Mesenchymal stem cell (in vitro differentiated cells and primary cell): ENCODE data around the gene KLC1.
"Not testable (repeated sequence)": the region's sequence is repeated elsewhere in the genome, so short reads cannot be mapped to it uniquely, and the experiment has no call there.

Experiments used
- DNase-seq: peaks from one replicate; pipeline ENCODE4 v3.0.0-alpha.2; 2013
- H2AFZ ChIP-seq: one replicate; pipeline ENCODE4 v1.6.1; 2013; ENCODE audit warnings: low read depth, mild to moderate bottlenecking, control low read depth, inconsistent platforms, low read length, moderate library complexity
- H2AK5ac ChIP-seq: 2 replicates; pipeline ENCODE4 v1.6.1; 2013; ENCODE audit warnings: low read length, moderate library complexity, mild to moderate bottlenecking, inconsistent platforms; ENCODE audit not compliant: severe bottlenecking
- H2BK120ac ChIP-seq: one replicate; pipeline ENCODE4 v1.6.1; 2013; ENCODE audit warnings: low read depth, mild to moderate bottlenecking, inconsistent platforms, low read length, moderate library complexity
- H2BK12ac ChIP-seq, 2 experiments: one replicate each; pipeline ENCODE4 v1.6.1; 2013; ENCODE audit warnings: inconsistent platforms in 2 of 2, low read length in 2 of 2, mild to moderate bottlenecking in 2 of 2, moderate library complexity in 2 of 2, control low read depth in 1 of 2
- H2BK15ac ChIP-seq: one replicate; pipeline ENCODE4 v1.6.1; 2013; ENCODE audit warnings: mild to moderate bottlenecking, low read depth, inconsistent platforms; ENCODE audit not compliant: poor library complexity, severe bottlenecking
- H2BK5ac ChIP-seq: 2 replicates; pipeline ENCODE4 v1.6.1; 2013; ENCODE audit warnings: low read depth, mild to moderate bottlenecking, low read length, control low read depth, inconsistent platforms; ENCODE audit not compliant: poor library complexity, severe bottlenecking
- H3K14ac ChIP-seq, 2 experiments: one replicate each; pipeline ENCODE4 v1.6.1; 2013; ENCODE audit warnings: inconsistent platforms in 2 of 2, low read length in 2 of 2, control low read depth in 1 of 2, mild to moderate bottlenecking in 1 of 2, moderate library complexity in 1 of 2
- H3K18ac ChIP-seq, 2 experiments: one replicate each; pipeline ENCODE4 v1.6.1; 2013; ENCODE audit warnings: inconsistent platforms in 2 of 2, low read length in 2 of 2, control low read depth in 1 of 2, low read depth in 1 of 2, mild to moderate bottlenecking in 1 of 2
- H3K23ac ChIP-seq, 2 experiments: one replicate each; pipeline ENCODE4 v1.6.1; 2013; ENCODE audit warnings: inconsistent platforms in 2 of 2, low read length in 2 of 2, mild to moderate bottlenecking in 2 of 2, moderate library complexity in 2 of 2, control low read depth in 1 of 2
- H3K27ac ChIP-seq: 2 replicates; pipeline ENCODE4 v1.5.1; 2013; ENCODE audit warnings: mild to moderate bottlenecking, moderate library complexity, low read length, control low read depth, inconsistent platforms; ENCODE audit not compliant: poor library complexity, severe bottlenecking
- H3K27me3 ChIP-seq, 2 experiments: 2 replicates each; pipeline versions ENCODE4 v1.6.1 to v1.7.0; 2013; ENCODE audit warnings: low read length in 2 of 2, mild to moderate bottlenecking in 2 of 2, moderate library complexity in 2 of 2, control low read depth in 1 of 2, inconsistent platforms in 1 of 2; ENCODE audit not compliant: control insufficient read depth in 1 of 2, insufficient read depth in 1 of 2
- H3K36me3 ChIP-seq, 2 experiments: 2 replicates each; pipeline versions ENCODE4 v1.6.1 to v1.7.0; 2013; ENCODE audit warnings: low read length in 2 of 2, control low read depth in 1 of 2, inconsistent platforms in 1 of 2, low read depth in 1 of 2, mild to moderate bottlenecking in 1 of 2; ENCODE audit not compliant: insufficient read depth in 2 of 2, control insufficient read depth in 1 of 2
- H3K4ac ChIP-seq, 2 experiments: one replicate each; pipeline ENCODE4 v1.6.1; 2013; ENCODE audit warnings: inconsistent platforms in 2 of 2, low read length in 2 of 2, mild to moderate bottlenecking in 2 of 2, moderate library complexity in 2 of 2, control low read depth in 1 of 2, low read depth in 1 of 2
- H3K4me1 ChIP-seq: 2 replicates; pipeline ENCODE4 v1.6.1; 2013; ENCODE audit warnings: low read depth, low read length, control low read depth; ENCODE audit not compliant: control insufficient read depth, insufficient read depth
- H3K4me2 ChIP-seq: 2 replicates; pipeline ENCODE4 v1.6.1; 2013; ENCODE audit warnings: low read length, mild to moderate bottlenecking, inconsistent platforms; ENCODE audit not compliant: poor library complexity, severe bottlenecking
- H3K4me3 ChIP-seq, 2 experiments: 2 replicates each; pipeline versions ENCODE4 v1.5.1 to v1.7.0; 2013; ENCODE audit warnings: low read length in 2 of 2, mild to moderate bottlenecking in 2 of 2, control low read depth in 1 of 2, low read depth in 1 of 2; ENCODE audit not compliant: insufficient read depth in 1 of 2
- H3K79me1 ChIP-seq: replicated peaks from 2 replicates; pipeline ENCODE4 v1.6.1; 2013; ENCODE audit warnings: mild to moderate bottlenecking, control low read depth, low read length, inconsistent platforms; ENCODE audit not compliant: poor library complexity, severe bottlenecking
- H3K9ac ChIP-seq: 2 replicates; pipeline ENCODE4 v1.7.0; 2013; ENCODE audit warnings: mild to moderate bottlenecking, low read length, moderate library complexity
- H3K9me3 ChIP-seq: 2 replicates; pipeline ENCODE4 v1.7.0; 2013; ENCODE audit warnings: mild to moderate bottlenecking, low read length; ENCODE audit not compliant: control insufficient read depth
- H4K8ac ChIP-seq: one replicate; pipeline ENCODE4 v1.6.1; 2013; ENCODE audit warnings: inconsistent platforms, mild to moderate bottlenecking, low read length, moderate library complexity
- H4K91ac ChIP-seq: one replicate; pipeline ENCODE4 v1.6.1; 2013; ENCODE audit warnings: mild to moderate bottlenecking, low read length, inconsistent platforms
- WGBS: methylation state at CpG from one replicate; pipeline ENCODE4 v1.1.7; 2013; ENCODE audit warnings: mixed read lengths; 5-methylcytosine and 5-hydroxymethylcytosine counted together

The KLC1 gene

DNA sequence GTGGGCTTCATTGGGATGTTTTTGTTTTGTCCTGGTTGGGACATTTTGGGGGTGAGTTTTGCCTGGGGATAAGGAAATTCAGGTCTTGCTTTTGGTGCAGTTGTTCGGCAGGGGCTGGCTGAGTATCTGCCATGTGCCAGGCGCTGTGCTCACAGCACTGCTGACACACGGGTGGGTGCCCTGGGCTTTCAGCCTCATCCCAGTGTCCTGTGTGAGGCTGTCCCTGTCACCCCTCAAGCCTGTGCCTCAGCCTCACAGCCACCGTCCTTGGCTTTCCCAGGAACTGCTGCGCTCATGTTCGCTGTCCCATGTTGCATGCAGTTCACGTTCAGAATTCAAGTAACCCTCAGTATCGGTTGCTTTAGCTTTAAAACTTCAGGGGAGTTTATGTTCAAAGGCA lies 61.3 kb downstream of the KLC1 start:
- H4K8ac ChIP-seq: no peak overlapping the region
- peak overlapping the region in 1 of 2 experiments; percentile 79 for H3K23ac ChIP-seq
- no peak overlapping the region for H2AK5ac ChIP-seq
- no peak overlapping the region for H2BK12ac ChIP-seq
- no peaks in the 10 kb centered on the region for H3K27me3 ChIP-seq
- H4K91ac ChIP-seq: no peak overlapping the region
- H3K9me3 ChIP-seq: no peaks in the 10 kb centered on the region
- no peak overlapping the region for H2AFZ ChIP-seq
- H2BK5ac ChIP-seq: no peak overlapping the region
- peaks cover 71 to 88% of the 10 kb centered on the region in 2 experiments for H3K36me3 ChIP-seq
- no peak overlapping the region for H2BK15ac ChIP-seq
- no peak overlapping the region for H3K14ac ChIP-seq
- no peak overlapping the region for H3K9ac ChIP-seq
- no peak overlapping the region for H3K4me3 ChIP-seq
- no peak overlapping the region for H3K27ac ChIP-seq
- H3K4ac ChIP-seq: no peak overlapping the region
- DNase-seq: no peak
- peaks cover 16% of the 10 kb centered on the region for H3K4me1 ChIP-seq
- no peak overlapping the region for H3K4me2 ChIP-seq
- H2BK120ac ChIP-seq: no peak overlapping the region
- H3K79me1 ChIP-seq: peaks cover 49% of the 10 kb centered on the region
- WGBS: 96% methylated on average over 8 of the region's 8 CpGs
- H3K18ac ChIP-seq: no peak overlapping the region

DNA sequence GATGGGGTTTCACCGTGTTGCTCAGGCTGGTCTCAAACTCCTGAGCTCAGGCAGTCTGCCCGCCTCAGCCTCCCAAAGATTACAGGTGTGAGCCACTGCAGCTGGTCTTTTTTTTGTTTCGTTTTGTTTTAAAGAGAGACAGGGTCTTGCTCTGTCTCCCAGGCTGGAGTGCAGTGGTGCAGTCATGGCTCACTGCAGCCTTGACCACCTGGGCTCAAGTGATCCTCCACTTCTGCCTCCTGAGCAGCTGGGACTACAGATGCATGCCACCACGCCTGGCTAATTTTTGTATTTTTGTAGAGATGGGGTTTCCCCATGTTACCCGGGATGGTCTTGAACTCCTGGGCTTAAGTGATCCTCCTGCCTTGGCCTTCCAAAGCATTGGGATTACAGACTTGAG lies 62.6 kb downstream of the KLC1 start:
- not testable (repeated sequence) for H3K4me3 ChIP-seq, H4K91ac ChIP-seq, H3K27me3 ChIP-seq, H3K4me2 ChIP-seq, H4K8ac ChIP-seq, H3K23ac ChIP-seq, H3K18ac ChIP-seq, H3K27ac ChIP-seq, H3K9ac ChIP-seq, H2BK5ac ChIP-seq, H2AK5ac ChIP-seq, H3K9me3 ChIP-seq, H3K14ac ChIP-seq, H3K4ac ChIP-seq, H2BK120ac ChIP-seq, DNase-seq, H2BK12ac ChIP-seq, H2AFZ ChIP-seq, H2BK15ac ChIP-seq
- Histone ChIP-seq H3K4me1 (peaks cover 26% of the 10 kb centered on the region), H3K36me3 (peaks cover 70 to 80% of the 10 kb centered on the region in 2 experiments), H3K79me1 (peaks cover 42% of the 10 kb centered on the region)
- 93% methylated on average over 5 of the region's 5 CpGs for WGBS

DNA sequence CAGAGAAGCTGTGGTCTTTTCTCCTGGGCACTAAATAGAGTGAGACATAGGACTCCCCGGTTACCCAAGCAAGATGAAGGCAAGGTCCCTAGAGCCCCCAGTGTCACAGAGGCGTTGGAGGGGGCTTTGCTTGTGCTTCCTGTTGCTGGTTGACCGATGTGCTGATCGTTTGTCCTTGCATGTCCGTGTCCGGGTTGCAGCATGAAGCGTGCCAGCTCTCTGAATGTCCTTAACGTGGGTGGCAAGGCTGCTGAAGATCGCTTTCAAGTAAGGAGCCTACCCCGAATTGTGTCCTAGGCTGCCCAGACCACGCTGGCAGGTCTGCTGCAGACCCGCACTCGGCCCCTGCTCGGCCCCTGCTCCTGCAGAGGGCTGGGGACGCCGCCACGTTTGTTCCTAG lies 63.1 kb downstream of the KLC1 start:
- Histone ChIP-seq H3K4me3 (no peak overlapping the region), H3K27me3 (no peaks in the 10 kb centered on the region), H3K27ac (no peak overlapping the region), H2AFZ (no peak overlapping the region), H3K4me2 (no peak overlapping the region), H2BK12ac (no peak overlapping the region), H2BK120ac (no peak overlapping the region), H3K4ac (no peak overlapping the region), H4K8ac (peak overlapping the region; percentile 53), H4K91ac (peak overlapping the region; percentile 23), H2AK5ac (no peak overlapping the region), H3K79me1 (peaks cover 38% of the 10 kb centered on the region), H3K36me3 (peaks cover 66 to 75% of the 10 kb centered on the region in 2 experiments), H2BK15ac (no peak overlapping the region), H3K23ac (no peak overlapping the region), H3K9ac (no peak overlapping the region), H3K14ac (no peak overlapping the region), H3K18ac (no peak overlapping the region), H3K4me1 (peaks cover 29% of the 10 kb centered on the region), H2BK5ac (no peak overlapping the region), H3K9me3 (no peaks in the 10 kb centered on the region)
- WGBS: 97% methylated on average over 14 of the region's 17 CpGs
- no peak for DNase-seq

DNA sequence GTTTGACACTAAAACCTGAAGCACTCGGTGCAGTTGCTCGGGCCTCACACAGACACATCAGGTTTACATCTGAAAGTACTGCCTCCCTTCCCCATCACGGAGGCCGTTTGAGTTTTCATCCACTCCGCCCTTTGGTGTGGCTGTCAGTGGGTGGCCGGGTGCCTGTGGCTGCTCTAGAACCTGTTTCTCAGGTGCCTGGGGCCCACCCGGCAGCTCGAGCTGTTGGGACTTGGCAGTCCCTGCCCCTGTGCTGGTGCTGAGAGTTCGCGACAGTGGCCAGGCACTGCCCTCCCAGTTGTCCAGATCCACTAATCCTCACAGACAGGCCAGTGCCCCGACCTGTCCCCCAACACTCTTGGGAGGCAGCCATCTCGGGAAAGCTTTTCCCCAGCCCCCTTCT lies 63.9 kb downstream of the KLC1 start:
- Histone ChIP-seq H2BK15ac (no peak overlapping the region), H3K18ac (no peak overlapping the region), H3K23ac (peak overlapping the region in 1 of 2 experiments; percentile 36), H3K4me2 (no peak overlapping the region), H3K9ac (no peak overlapping the region), H3K79me1 (peaks cover 40% of the 10 kb centered on the region), H3K36me3 (peaks cover 67 to 74% of the 10 kb centered on the region in 2 experiments), H2BK5ac (no peak overlapping the region), H2AFZ (no peak overlapping the region), H2BK12ac (no peak overlapping the region), H2AK5ac (no peak overlapping the region), H3K14ac (no peak overlapping the region), H3K27me3 (no peaks in the 10 kb centered on the region), H4K91ac (no peak overlapping the region), H3K9me3 (no peaks in the 10 kb centered on the region), H3K4ac (no peak overlapping the region), H3K4me3 (no peak overlapping the region), H2BK120ac (no peak overlapping the region), H3K4me1 (peaks cover 36% of the 10 kb centered on the region), H4K8ac (no peak overlapping the region), H3K27ac (no peak overlapping the region)
- WGBS: 93% methylated on average over 12 of the region's 12 CpGs
- no peak for DNase-seq
